HG03066 (cell line): Measurements from ENCODE around the gene RPS23.

Experiments
- ATAC-seq: cut with Tn5 transposase; IDR thresholded peaks from one replicate; pipeline ENCODE4 v1.9.1; 2021; ENCODE audit warnings: low read depth; ENCODE audit not compliant: unreplicated experiment

The RPS23 gene

GRCh38 chr5:82252744-82253143 is 25.4 kb downstream of the RPS23 start:
- no peak for ATAC-seq

GRCh38 chr5:82246960-82247574 is 31.1 kb downstream of the RPS23 start:
- no peak for ATAC-seq

DNA sequence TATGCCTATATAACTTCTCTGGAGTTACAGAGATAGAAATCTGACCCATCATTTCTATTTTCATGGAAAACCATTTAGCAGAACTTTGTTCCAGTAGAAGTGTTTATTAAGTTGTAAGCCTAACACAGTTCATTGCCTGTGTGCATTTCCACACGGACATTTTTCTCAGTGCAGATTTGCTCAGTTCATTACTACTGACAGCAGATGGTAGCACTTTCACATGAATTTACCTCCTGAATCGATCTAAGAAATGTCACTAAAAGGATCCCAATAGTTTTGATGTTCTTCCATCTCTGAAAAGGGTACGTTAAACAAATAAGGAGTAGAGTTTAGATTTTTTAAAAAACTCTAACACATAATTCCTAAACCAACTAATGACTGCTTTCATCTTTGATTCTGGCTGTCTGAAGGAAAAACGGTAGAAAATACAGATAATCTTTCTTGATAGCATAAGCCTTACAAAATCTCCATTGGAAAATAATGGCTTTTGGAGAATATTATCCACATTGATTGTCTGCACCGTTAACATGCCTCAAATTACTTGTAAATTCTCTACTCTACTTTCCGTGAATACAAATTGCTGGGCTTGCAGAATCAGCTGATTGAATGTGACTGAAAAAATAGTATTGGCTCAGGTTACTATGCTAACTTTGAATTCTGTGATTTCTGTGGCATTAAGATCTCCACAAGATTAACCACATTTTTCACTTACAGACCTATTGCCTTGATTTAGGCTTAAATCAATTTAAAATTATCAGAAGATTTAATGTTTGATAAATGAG is 33.1 kb downstream of the RPS23 start:
- no peak for ATAC-seq

DNA sequence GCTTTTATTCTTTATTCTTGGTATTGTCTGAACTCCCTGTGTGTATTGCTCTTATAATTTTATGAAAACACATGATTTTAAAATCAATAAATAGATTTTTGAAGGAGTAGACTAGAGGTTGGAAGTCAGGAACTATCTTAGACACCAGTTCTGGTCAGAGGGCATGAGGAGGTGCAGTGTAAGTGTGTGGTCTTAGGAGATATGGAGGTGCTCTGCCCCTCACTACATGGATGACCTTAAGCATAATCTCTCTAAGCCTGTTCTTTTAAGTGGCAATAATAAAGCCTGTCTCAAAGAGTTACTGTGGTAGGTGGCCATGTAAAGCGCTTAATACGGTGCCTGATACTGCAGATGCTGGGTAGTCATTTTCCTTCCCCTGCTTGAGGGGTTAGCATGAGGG is 34.0 kb downstream of the RPS23 start:
- ATAC-seq = no peak

- ATAC-seq = no peak
Observed at GRCh38 chr5:82234885-82235284, 43.3 kb downstream of the RPS23 start.

DNA sequence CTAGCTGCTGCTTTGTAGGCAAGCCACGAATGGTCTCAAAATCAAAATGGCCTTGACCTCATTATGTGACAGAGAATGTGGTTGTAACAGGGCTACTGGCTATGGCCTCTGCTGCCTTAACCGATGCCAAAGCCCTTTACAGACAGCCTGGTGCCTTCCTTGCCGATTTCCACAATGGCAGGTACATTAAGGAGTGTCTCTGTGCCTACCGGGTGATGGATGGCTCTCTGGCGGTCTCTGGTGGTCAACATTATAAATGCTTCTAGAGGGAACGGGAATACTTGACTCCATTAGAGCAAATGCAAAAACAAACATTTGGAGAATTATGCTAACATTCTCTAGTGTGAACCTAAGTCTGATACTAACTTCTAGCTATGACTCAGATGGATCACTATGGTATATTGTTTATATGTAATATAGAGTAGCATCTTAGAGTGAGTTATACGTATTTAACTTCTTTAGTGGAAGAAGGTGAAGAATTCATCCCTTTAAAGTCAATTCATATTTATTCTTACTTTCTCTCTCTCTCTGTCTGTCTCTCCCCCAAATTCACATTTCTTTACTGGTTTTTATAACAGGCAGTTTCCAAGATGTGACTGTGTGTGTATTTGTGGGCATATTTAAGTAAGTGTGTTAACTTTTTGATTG is 52.5 kb downstream of the RPS23 start:
- peak; percentile 91 for ATAC-seq
